SK-N-SH treated with all-trans-retinoic acid at 6 μM for 48 hours (cell line): Measurements from ENCODE around the gene TSC2.
"Not testable (repeated sequence)": the region's sequence is repeated elsewhere in the genome, so short reads cannot be mapped to it uniquely, and the experiment has no call there.

Experiments
- ATAC-seq: fragments of 200-7000 bp; cut with Tn5 transposase; 3 replicates; pipeline ENCODE4 v1.9.1; 2020; ENCODE audit warnings: mild to moderate bottlenecking, moderate library complexity
- ARNTL ChIP-seq: fragments of 450-650 bp; formaldehyde crosslinking; IDR thresholded peaks from 2 replicates; pipeline ENCODE4 v1.5.0; 2020; ENCODE audit warnings: low read depth, mild to moderate bottlenecking, moderate library complexity, borderline replicate concordance
- CREB5 ChIP-seq: fragments of 250-450 bp; sonication (Bioruptor Pico); IDR thresholded peaks from 2 replicates; pipeline ENCODE4 v1.5.1; 2020; ENCODE audit warnings: low read depth, mild to moderate bottlenecking, moderate library complexity
- CSDC2 ChIP-seq: fragments of 250-450 bp; sonication (Bioruptor Pico); IDR thresholded peaks from 2 replicates; pipeline ENCODE4 v1.5.0; 2020; ENCODE audit warnings: mild to moderate bottlenecking, moderate library complexity
- CSRNP3 ChIP-seq: fragments of 250-450 bp; sonication (Bioruptor Pico); IDR thresholded peaks from 2 replicates; pipeline ENCODE4 v1.5.1; 2021; ENCODE audit warnings: mild to moderate bottlenecking, moderate library complexity
- ESRRG ChIP-seq: fragments of 250-450 bp; sonication (Bioruptor Pico); IDR thresholded peaks from 2 replicates; pipeline ENCODE4 v1.6.1; 2021; ENCODE audit warnings: mild to moderate bottlenecking
- GLIS3 ChIP-seq: fragments of 250-450 bp; sonication (Bioruptor Pico); IDR thresholded peaks from 2 replicates; pipeline ENCODE4 v1.5.0; 2020; ENCODE audit warnings: mild to moderate bottlenecking, moderate library complexity
- ISL1 ChIP-seq: fragments of 250-450 bp; sonication (Bioruptor Pico); IDR thresholded peaks from 2 replicates; pipeline ENCODE4 v2.1.2; 2022; ENCODE audit warnings: mild to moderate bottlenecking, moderate library complexity
- OSR1 ChIP-seq: fragments of 250-450 bp; sonication (Bioruptor Pico); IDR thresholded peaks from 2 replicates; pipeline ENCODE4 v1.8.0; 2022; ENCODE audit warnings: moderate library complexity, mild to moderate bottlenecking, inconsistent platforms
- PATZ1 ChIP-seq: fragments of 250-450 bp; sonication (Bioruptor Pico); IDR thresholded peaks from 2 replicates; pipeline ENCODE4 v1.8.0; 2020; ENCODE audit warnings: mild to moderate bottlenecking, moderate library complexity, borderline replicate concordance
- POU6F1 ChIP-seq: fragments of 250-450 bp; sonication (Bioruptor Pico); IDR thresholded peaks from 2 replicates; pipeline ENCODE4 v1.8.0; 2021; ENCODE audit warnings: low read depth, mild to moderate bottlenecking, moderate library complexity, borderline replicate concordance
- PPARA ChIP-seq: fragments of 250-450 bp; sonication (Bioruptor Pico); IDR thresholded peaks from 2 replicates; pipeline ENCODE4 v1.5.0; 2020; ENCODE audit warnings: mild to moderate bottlenecking, borderline replicate concordance
- RARB ChIP-seq: fragments of 250-450 bp; sonication (Bioruptor Pico); IDR thresholded peaks from 2 replicates; pipeline ENCODE4 v1.8.0; 2021; ENCODE audit warnings: mild to moderate bottlenecking, moderate library complexity
- SNAI2 ChIP-seq: fragments of 250-450 bp; sonication (Bioruptor Pico); IDR thresholded peaks from 2 replicates; pipeline ENCODE4 v1.5.0; 2020; ENCODE audit warnings: mild to moderate bottlenecking, moderate library complexity
- TCF4 ChIP-seq: fragments of 250-450 bp; sonication (Bioruptor Pico); IDR thresholded peaks from 2 replicates; pipeline ENCODE4 v1.8.0; 2021; ENCODE audit warnings: mild to moderate bottlenecking, moderate library complexity, borderline replicate concordance
- TOX ChIP-seq: fragments of 250-450 bp; sonication (Bioruptor Pico); IDR thresholded peaks from 2 replicates; pipeline ENCODE4 v1.8.0; 2021; ENCODE audit warnings: mild to moderate bottlenecking, moderate library complexity, borderline replicate concordance
- ZC3H10 ChIP-seq: fragments of 250-450 bp; sonication (Bioruptor Pico); IDR thresholded peaks from 2 replicates; pipeline ENCODE4 v1.5.1; 2021; ENCODE audit warnings: mild to moderate bottlenecking, moderate library complexity
- ZFP3 ChIP-seq: fragments of 250-450 bp; sonication (Bioruptor Pico); IDR thresholded peaks from 2 replicates; pipeline ENCODE4 v1.5.0; 2020; ENCODE audit warnings: mild to moderate bottlenecking, moderate library complexity
- ZNF565 ChIP-seq: fragments of 450-650 bp; formaldehyde crosslinking; conservative IDR thresholded peaks from 2 replicates; pipeline ENCODE4 v1.5.0; 2020; ENCODE audit warnings: low read depth, mild to moderate bottlenecking, moderate library complexity
- ZNF70 ChIP-seq: fragments of 450-650 bp; formaldehyde crosslinking; IDR thresholded peaks from 2 replicates; pipeline ENCODE4 v1.5.0; 2020; ENCODE audit warnings: mild to moderate bottlenecking, moderate library complexity
- ZNF8 ChIP-seq: fragments of 450-650 bp; formaldehyde crosslinking; IDR thresholded peaks from 2 replicates; pipeline ENCODE4 v1.5.0; 2020; ENCODE audit warnings: mild to moderate bottlenecking, moderate library complexity

TSC2 gene

GRCh38 chr16:2110332-2111008 is 62.7 kb downstream of the TSC2 start:
- ATAC-seq, result not testable (repeated sequence)

GRCh38 chr16:2111009-2111353 is 63.2 kb downstream of the TSC2 start:
- not testable (repeated sequence) for ATAC-seq

GRCh38 chr16:2111412-2112335 is 63.9 kb downstream of the TSC2 start:
- ATAC-seq, result not testable (repeated sequence)

- not testable (repeated sequence) for ATAC-seq
These were observed 64.8 kb downstream of the TSC2 start for GRCh38 chr16:2112539-2113106.

- ATAC-seq, result not testable (repeated sequence)
These were observed 66.4 kb downstream of the TSC2 start for GRCh38 chr16:2114225-2114624.

- not testable (repeated sequence) for ATAC-seq
These were observed 67.3 kb downstream of the TSC2 start for GRCh38 chr16:2114885-2115590.

GRCh38 chr16:2115591-2115973 is 67.8 kb downstream of the TSC2 start:
- ATAC-seq, result no peak
- no peak for TF ChIP-seq TOX
- TF ChIP-seq PATZ1 (CRISPR knock-in tag), result no peak
- TF ChIP-seq TCF4 (CRISPR knock-in tag), result no peak
- TF ChIP-seq ZNF565 (CRISPR knock-in tag), result no peak
- no peak for TF ChIP-seq ESRRG (CRISPR knock-in tag)
- no peak for TF ChIP-seq RARB
- TF ChIP-seq OSR1, result no peak
- no peak for TF ChIP-seq ISL1 (CRISPR knock-in tag)
- no peak for TF ChIP-seq ZNF8 (CRISPR knock-in tag)
- TF ChIP-seq ZC3H10, result no peak
- no peak for TF ChIP-seq CREB5 (CRISPR knock-in tag)
- TF ChIP-seq CSDC2 (CRISPR knock-in tag), result no peak
- TF ChIP-seq PPARA (CRISPR knock-in tag), result no peak
- no peak for TF ChIP-seq ZFP3 (CRISPR knock-in tag)
- no peak for TF ChIP-seq GLIS3
- no peak for TF ChIP-seq SNAI2 (CRISPR knock-in tag)
- TF ChIP-seq ARNTL, result no peak
- no peak for TF ChIP-seq POU6F1 (CRISPR knock-in tag)
- no peak for TF ChIP-seq ZNF70 (CRISPR knock-in tag)
- no peak for TF ChIP-seq CSRNP3
- TF ChIP-seq, all 23 proteins: peak for 0

- not testable (repeated sequence) for ATAC-seq
These were observed 68.6 kb downstream of the TSC2 start for GRCh38 chr16:2116428-2116827.

GRCh38 chr16:2117341-2117740 is 69.6 kb downstream of the TSC2 start:
- not testable (repeated sequence) for ATAC-seq
